ENCODE results near the gene IL22RA2. TPM values are rescaled to one million over a fixed set of nuclear protein-coding genes. Genes with fewer than 3 reads are reported as not detected.

IL22RA2 gene
- total RNA-seq, 1 experiment from 2014 or later: not detected

DNA sequence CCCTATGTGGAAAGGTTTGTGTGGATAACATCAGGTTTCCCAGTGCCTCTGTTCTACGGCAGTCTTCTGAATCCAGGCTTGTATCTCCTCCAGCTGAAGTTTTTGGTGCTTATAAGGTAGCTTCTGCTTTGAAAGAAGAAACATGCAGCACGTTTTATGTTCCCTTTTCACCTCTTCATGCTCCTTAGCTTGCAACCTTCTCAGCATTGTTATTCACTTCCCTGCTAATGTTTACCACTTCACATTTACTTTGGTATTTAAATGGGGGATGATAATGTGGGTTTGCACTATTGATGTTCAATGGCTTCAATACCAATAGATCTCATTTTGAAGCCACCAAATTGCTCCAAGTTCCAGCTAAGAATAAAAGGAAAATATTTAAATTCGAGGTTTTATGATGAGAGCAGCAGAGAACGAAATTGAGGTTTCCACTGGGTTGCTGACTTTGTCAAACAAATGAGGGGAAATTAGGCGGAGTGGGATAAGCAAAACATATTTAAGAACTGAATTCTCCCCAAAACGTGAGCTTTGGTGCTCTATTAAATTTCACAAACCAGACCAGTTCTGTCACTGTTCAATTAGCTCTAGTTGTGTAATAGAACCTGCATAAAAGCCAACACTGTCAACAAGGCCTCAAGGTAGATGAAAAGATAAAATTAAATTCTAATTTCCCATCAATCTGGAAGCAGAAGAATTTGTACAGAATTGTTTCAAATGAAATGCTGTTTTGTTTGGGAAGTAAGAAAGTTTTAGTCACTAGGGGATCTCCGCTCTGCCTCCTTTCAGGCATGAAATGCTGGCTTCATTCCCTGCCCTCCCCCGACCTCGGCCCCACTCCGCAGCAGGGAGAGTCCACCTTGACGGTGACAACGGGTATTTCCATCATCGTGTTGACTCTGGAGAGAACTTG lies 1.4 kb downstream of the IL22RA2 start:
- intact Hi-C loops (cut with micrococcal nuclease): no loop called here
- ChIA-PET CTCF (no interaction called here), POLR2A (ENCODE audit: unreplicated experiment) (no interaction called here)
- Histone ChIP-seq H3K4me1 (ENCODE audit: insufficient read depth, low read length) (no peaks in the 10 kb centered on the region), H2AFZ (ENCODE audit: low read length) (no peak overlapping the region), H3K27me3 (ENCODE audit: low read length) (no peaks in the 10 kb centered on the region), H3K4me3 (ENCODE audit: low read length) (no peak overlapping the region), H3K9me3 (ENCODE audit: low read length) (no peaks in the 10 kb centered on the region), H3F3A (ENCODE audit: low read length, unreplicated experiment) (no peaks in the 10 kb centered on the region), H3K4me2 (ENCODE audit: low read length) (no peak overlapping the region), H4K20me1 (ENCODE audit: low read length) (no peaks in the 10 kb centered on the region), H3K79me2 (ENCODE audit: low read length) (no peaks in the 10 kb centered on the region), H3K36me3 (ENCODE audit: low read depth, low read length) (no peaks in the 10 kb centered on the region), H3K27ac (ENCODE audit: low read length) (no peak overlapping the region), H3K9ac (ENCODE audit: low read length) (no peak overlapping the region), H3K9me2 (replicated peaks; ENCODE audit: low read length) (no peaks in the 10 kb centered on the region)
- no TSS peak for BruUV-seq (replicated peaks)
- no peak for TF ChIP-seq EZH2 (IDR thresholded peaks at IDR 0.05; ENCODE audit: low read length, unreplicated experiment)
- TF ChIP-seq, protein P1, sequence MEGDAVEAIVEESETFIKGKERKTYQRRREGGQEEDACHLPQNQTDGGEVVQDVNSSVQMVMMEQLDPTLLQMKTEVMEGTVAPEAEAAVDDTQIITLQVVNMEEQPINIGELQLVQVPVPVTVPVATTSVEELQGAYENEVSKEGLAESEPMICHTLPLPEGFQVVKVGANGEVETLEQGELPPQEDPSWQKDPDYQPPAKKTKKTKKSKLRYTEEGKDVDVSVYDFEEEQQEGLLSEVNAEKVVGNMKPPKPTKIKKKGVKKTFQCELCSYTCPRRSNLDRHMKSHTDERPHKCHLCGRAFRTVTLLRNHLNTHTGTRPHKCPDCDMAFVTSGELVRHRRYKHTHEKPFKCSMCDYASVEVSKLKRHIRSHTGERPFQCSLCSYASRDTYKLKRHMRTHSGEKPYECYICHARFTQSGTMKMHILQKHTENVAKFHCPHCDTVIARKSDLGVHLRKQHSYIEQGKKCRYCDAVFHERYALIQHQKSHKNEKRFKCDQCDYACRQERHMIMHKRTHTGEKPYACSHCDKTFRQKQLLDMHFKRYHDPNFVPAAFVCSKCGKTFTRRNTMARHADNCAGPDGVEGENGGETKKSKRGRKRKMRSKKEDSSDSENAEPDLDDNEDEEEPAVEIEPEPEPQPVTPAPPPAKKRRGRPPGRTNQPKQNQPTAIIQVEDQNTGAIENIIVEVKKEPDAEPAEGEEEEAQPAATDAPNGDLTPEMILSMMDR (conservative IDR thresholded peaks at IDR 0.05; ENCODE audit: low read depth, low read length): no peak
- no peak for TF ChIP-seq EZH2phosphoT487 (IDR thresholded peaks at IDR 0.05; ENCODE audit: borderline replicate concordance, low read length)
- ATAC-seq (no peak), DNase-seq (no peak)

DNA sequence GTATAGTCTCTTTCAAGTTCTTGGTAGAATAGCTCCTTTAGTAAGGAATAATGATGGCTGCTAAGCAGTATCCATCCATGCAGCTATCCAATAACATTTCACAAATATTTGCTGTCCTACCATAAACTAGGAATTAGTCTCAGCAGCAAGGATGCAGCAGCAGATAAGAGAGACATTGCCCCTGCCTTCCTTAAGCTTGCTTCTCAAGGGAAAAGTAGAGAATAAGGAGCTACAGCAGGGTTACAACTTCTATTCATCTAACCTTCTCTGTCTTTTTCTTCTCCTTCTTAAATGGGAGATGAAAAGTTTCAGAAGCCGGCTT lies 2.4 kb downstream of the IL22RA2 start:
- DNase-seq: no peak
- no peak for ATAC-seq
- CTCF ChIA-PET: no interaction called here
- H3K4me3 ChIP-seq (ENCODE audit: low read length): no peak overlapping the region
- no TSS peak for BruUV-seq (replicated peaks)
- H3F3A ChIP-seq (ENCODE audit: low read length, unreplicated experiment): no peaks in the 10 kb centered on the region
- H2AFZ ChIP-seq (ENCODE audit: low read length): no peak overlapping the region
- H3K79me2 ChIP-seq (ENCODE audit: low read length): no peaks in the 10 kb centered on the region
- H3K9me2 ChIP-seq (replicated peaks; ENCODE audit: low read length): no peaks in the 10 kb centered on the region
- intact Hi-C loops (cut with micrococcal nuclease): no loop called here
- no peaks in the 10 kb centered on the region for H4K20me1 ChIP-seq (ENCODE audit: low read length)
- H3K4me1 ChIP-seq (ENCODE audit: insufficient read depth, low read length): no peaks in the 10 kb centered on the region
- TF ChIP-seq EZH2phosphoT487 (IDR thresholded peaks at IDR 0.05; ENCODE audit: borderline replicate concordance, low read length) (no peak), EZH2 (IDR thresholded peaks at IDR 0.05; ENCODE audit: low read length, unreplicated experiment) (no peak)
- TF ChIP-seq, protein P1 (conservative IDR thresholded peaks at IDR 0.05; ENCODE audit: low read depth, low read length): no peak
- no peak overlapping the region for H3K27ac ChIP-seq (ENCODE audit: low read length)
- H3K9ac ChIP-seq (ENCODE audit: low read length): no peak overlapping the region
- no peak overlapping the region for H3K4me2 ChIP-seq (ENCODE audit: low read length)
- POLR2A ChIA-PET (ENCODE audit: unreplicated experiment): no interaction called here
- H3K9me3 ChIP-seq (ENCODE audit: low read length): no peaks in the 10 kb centered on the region
- no peaks in the 10 kb centered on the region for H3K27me3 ChIP-seq (ENCODE audit: low read length)
- H3K36me3 ChIP-seq (ENCODE audit: low read depth, low read length): no peaks in the 10 kb centered on the region
